GM21576 (cell line): ENCODE results near the gene UFM1.
"Not testable (repeated sequence)": the region's sequence is repeated elsewhere in the genome, so short reads cannot be mapped to it uniquely, and the experiment has no call there.

Experiments used
- ATAC-seq: cut with Tn5 transposase; IDR thresholded peaks from one replicate; pipeline ENCODE4 v1.9.1; 2021; ENCODE audit warnings: mild to moderate bottlenecking, moderate library complexity; ENCODE audit not compliant: unreplicated experiment

The UFM1 gene

GRCh38 chr13:38349390-38350113 lies at the start of gene UFM1:
TSS of gene UFM1 (plus strand) at chr13:38349851. CDS start at chr13:38349920, 69 bp downstream.
- peak; percentile 93 for ATAC-seq

- ATAC-seq, result no peak
Measured at GRCh38 chr13:38301236-38301635, 48.4 kb upstream of the UFM1 start.

DNA sequence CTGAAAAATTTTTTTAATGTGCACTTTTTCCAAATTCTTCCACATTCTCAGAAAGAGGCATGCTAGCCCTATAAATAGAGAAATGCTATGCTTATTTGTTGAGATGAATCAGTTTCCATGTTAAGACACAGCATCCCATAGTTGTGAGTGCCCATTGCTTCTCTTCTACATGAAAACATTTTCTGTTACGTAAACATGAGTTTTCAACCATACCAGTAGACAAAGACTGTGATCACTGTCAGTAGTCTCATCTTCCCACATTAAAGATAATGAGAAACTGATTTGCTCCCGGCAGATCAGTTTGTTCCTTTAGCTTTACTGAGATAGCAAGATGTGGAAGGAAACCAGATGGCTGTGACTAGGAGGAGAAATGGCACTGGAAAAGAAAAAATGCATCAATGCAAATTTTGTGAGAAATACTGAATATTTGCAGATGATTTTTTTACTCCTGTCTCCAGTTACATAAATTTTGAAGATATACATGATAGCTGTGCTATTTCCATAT lies 45.8 kb upstream of the UFM1 start:
- no peak for ATAC-seq

DNA sequence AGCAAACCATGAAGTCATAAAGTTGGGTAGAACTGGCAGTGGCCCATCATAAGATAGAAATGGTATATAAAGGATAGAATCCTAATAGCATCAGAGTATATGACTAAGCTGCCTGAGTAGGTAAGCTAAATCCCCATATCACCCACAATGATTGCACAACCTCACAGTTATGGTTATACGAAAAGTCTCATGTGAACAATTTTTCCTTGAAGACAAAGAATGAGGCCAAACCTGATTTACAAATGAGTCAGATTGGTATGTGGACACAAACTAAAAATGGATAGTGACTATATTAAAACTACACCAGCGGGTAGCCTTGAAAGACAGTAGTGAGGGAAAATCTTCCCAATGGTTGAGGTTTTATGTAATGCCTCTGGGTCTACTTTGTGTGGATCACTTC lies 40.9 kb upstream of the UFM1 start:
- no peak for ATAC-seq

DNA sequence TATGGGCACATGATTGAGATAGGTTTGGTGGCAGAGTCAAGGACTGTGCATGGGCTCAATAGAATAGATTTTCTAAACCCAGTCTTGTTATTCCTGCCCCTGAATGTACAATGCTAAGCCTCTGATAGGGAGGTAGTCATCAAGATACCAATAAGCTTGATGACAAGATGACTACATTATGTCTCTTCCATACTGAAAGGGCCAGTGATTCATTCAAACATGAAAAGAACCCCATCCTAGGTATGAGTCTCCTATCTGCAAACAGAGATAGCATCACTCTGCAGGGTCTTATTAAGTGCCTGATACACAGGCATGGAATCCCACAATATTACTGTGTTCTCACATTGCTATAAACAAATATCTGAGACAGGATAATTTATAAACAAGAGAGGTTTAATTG lies 40.3 kb upstream of the UFM1 start:
- no peak for ATAC-seq

DNA sequence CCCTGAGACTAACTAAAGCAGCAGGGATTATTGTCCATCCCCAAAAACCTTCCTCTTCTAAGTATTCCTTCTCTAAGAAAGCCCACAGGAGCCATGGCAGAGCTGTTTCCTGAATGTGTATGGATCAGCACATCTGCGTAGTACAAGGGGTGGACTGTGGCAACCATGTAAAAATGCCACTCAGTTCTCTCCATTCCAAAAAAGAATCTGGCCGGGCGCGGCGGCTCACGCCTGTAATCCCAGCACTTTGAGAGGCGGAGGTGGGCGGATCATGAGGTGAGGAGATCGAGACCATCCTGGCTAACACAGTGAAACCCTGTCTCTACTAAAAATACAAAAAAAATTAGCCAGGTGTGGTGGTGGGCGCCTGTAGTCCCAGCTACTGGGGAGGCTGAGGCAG lies 38.5 kb upstream of the UFM1 start:
- ATAC-seq, result not testable (repeated sequence)

DNA sequence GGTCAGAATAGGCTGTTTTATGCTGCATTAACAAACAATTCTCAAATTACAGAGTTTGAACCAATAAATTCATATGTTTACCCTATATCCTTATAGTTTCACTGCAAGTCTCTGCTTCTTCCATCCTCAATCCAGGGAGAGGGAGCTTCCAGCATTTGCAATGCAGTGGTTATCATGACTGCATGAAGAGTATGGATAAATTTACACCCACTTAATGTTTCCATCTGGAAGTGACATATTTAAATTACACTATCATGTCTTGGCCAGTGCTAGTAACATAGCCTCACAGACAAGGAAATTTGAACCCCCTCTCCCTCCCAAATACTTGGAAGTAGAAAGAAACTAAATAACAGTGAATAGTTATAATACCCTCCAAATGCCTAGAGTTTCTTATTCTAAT lies 33.5 kb upstream of the UFM1 start:
- ATAC-seq, result no peak

GRCh38 chr13:38321654-38322053 lies 28.0 kb upstream of the UFM1 start:
- no peak for ATAC-seq

DNA sequence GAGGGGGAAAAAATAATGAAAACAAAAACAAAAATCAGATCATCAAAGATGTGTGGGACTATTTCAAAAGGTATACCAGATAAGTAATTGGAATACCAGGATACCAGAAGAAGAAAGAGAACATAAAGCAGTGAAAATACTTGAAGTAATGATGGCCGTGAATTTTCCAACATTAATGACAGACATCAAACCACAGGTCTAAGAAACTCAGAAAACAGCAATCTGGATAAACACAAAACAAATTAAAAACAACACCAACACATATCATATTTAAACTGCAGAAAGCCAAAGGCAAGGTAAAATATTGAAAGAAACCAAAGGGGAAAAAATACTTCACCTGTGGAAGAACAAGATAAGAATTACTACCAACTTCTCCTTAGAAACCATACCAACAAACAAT lies 24.2 kb upstream of the UFM1 start:
- no peak for ATAC-seq

DNA sequence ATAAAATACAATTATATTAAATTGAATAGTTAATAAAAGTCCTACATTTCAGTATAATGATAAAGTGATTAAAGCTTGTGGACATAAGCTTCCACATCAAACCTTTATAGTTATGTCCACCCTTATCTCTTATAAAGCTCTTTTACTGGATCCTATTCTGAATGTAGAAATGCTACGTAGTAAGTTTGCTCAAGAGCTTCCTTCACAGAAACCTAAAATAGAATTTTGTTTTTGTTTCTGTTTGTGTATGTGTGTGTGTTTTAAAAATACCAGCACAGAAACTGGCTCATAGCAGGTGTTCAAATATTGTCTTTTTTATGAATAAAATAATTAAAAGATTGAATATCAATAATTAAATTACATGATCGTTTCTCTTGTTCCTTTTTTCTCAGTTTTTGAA lies 21.0 kb upstream of the UFM1 start:
- no peak for ATAC-seq

- ATAC-seq, result no peak
Measured at GRCh38 chr13:38334845-38335244, 14.8 kb upstream of the UFM1 start.

GRCh38 chr13:38338089-38338488 lies 11.6 kb upstream of the UFM1 start:
- ATAC-seq, result no peak

DNA sequence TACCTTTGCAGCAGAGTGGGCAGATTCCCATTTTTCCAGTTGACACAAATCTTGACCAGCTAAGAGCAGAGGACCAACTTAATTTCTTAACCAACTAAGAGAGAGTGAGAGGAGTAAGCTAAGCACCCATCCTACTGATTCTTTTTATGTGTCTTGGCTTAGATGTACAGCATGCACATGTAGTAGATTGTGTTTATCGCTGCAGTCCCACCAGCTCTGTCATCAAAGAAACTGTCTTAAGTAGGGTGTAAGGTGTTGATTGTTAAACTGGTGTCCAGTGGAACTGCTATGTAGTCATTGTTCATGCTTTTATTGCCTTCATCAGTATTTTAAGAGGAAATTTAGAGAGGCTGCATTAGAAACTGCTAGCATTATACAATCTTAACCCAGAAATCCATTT lies 9.0 kb upstream of the UFM1 start:
- no peak for ATAC-seq

DNA sequence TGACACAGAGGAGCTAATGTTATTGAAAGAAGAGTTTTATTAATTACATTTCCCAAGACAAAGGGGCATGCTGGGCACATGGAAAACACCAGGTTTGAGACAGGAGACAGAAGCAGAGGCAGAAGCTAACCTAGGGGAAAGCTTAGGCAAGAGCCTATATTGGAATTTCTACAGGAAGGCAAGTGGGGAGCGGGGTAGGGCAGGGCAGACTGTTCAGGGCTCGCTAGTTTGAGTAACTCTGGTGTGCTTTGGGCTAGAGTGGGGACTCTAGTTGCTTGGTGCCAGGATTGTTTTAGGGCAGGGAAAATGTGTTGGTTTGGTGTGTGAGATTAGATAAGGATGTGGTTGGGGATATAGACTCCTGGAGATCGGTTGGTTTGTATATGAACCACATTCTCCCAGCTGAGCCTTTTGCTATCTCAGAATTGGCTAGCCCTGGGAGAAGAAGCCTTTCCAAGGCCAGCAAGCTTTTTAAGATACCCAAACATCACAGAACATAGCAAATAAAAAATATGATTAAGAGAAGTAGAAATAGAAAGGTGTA lies 8.4 kb upstream of the UFM1 start:
- no peak for ATAC-seq

- ATAC-seq, result no peak
Measured at GRCh38 chr13:38346764-38347163, 2.9 kb upstream of the UFM1 start.

DNA sequence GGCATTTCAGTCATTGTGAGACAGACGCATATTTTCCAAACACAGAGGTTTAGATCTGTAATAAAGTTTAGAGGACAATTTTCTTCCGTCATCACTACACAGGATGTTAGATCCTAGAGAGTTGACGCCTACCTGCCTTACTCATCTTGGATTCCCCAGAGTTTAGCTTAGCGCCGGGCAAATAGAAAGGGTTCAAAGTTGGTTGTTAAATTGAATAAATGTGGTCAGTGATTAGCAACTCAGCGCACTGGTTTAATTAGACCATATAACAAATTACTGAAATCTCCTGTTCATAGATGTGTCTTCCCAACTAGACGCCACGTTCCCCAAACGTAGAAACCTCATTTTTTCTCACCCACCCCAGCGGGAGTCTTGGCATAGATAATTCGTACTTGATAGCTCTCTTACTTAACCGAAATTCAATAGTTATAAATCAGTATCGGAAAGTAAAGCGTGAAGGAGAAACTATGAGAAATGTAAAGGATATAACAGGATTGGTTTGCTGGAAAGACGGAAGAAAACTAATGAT lies 726 bp upstream of the UFM1 start:
- peak; percentile 12 for ATAC-seq

GRCh38 chr13:38350114-38350617 lies 515 bp downstream of the UFM1 start:
- peak; percentile 31 for ATAC-seq

DNA sequence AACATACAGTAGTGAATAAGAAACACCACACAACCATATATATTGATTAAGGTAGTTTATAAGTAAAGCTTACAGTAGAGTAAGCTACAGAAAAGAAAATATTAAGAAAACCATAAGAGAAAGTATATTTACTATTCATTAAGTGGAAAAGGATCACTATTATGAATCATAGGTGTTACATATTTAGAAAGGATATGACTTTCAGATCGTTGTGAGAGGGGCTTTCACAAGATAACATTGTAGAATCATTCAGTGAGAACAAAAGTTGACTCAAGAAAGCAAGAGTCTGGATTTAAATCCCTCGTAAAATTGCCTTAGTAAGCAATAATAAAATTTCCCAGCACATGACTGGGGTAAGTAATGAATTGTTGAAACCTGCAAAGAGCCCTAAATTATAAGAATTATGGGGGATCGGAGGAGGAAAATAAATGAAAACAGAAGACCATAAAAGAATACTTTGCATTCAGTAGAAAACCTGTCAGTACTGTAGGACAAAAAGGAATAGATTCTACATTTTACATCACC lies 6.0 kb downstream of the UFM1 start:
- no peak for ATAC-seq

- ATAC-seq, result no peak
Measured at GRCh38 chr13:38358684-38359083, 9.0 kb downstream of the UFM1 start.

DNA sequence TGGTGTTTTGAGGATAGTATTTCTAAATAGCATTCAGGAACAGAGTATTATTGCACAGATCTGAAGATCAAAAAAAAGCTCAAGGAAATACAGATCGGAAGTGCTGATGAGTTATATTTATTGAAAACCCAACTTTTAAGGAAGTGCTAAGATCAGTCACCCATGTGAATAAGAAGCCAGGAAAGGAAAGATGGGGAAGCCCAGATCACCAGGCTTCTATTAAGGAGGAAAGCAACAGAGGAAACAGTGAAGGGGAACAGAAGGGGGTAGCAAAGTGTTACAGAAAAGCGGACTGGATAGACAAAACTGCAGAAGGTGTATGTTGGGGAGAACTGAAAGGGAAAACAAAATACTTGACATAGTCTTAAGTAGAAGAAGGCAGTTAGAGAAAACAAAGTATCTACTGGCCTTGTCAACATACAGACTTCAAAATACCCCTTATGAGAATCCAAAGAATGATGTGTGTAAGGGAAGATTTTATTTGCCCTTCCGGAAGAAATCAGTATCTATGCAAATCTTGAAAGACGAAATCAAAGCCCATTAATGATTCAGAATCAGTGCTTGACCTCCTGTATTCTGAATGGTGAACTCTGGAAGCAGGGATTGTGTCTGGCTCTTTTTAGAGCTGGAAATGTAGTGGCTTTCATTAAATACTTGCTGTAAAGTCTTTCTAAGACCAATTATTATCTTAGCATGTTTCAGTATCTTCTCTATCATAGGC lies 12.1 kb downstream of the UFM1 start:
- ATAC-seq, result no peak

GRCh38 chr13:38363219-38363618 lies 13.6 kb downstream of the UFM1 start:
- ATAC-seq, result no peak
